DOHH2 (cell line): ENCODE measurements around the gene PLPP7.
A peak's percentile ranks its signal among the peaks of the same experiment; 100 is the strongest.

Experiments
- H3F3A ChIP-seq: fragments of 200-600 bp; sonication (generic), shearing (Covaris generic); 2 replicates; pipeline ENCODE4 v1.6.0; 2016; ENCODE audit warnings: antibody characterized with exemption, mild to moderate bottlenecking; ENCODE audit not compliant: control insufficient read depth, insufficient read depth
- H3K27ac ChIP-seq: fragments of 200-600 bp; sonication (generic); 2 replicates; pipeline ENCODE4 v1.5.1; 2014; ENCODE audit warnings: low read depth, mild to moderate bottlenecking, low read length, moderate library complexity
- H3K27me3 ChIP-seq: fragments of 200-600 bp; sonication (generic); 2 replicates; pipeline ENCODE4 v1.6.1; 2014; ENCODE audit warnings: mild to moderate bottlenecking, low read length, mixed read lengths; ENCODE audit not compliant: control insufficient read depth
- H3K36me3 ChIP-seq: fragments of 200-600 bp; sonication (generic); 2 replicates; pipeline ENCODE4 v1.6.1; 2014; ENCODE audit warnings: mild to moderate bottlenecking, low read length, moderate library complexity, mixed read lengths; ENCODE audit not compliant: control insufficient read depth
- H3K4me1 ChIP-seq: fragments of 200-600 bp; sonication (generic); 2 replicates; pipeline ENCODE4 v1.6.1; 2014; ENCODE audit warnings: mild to moderate bottlenecking, low read length, mixed read lengths; ENCODE audit not compliant: control insufficient read depth
- H3K4me2 ChIP-seq: fragments of 200-600 bp; sonication (generic); 2 replicates; pipeline ENCODE4 v1.6.0; 2014; ENCODE audit warnings: mild to moderate bottlenecking, low read length, moderate library complexity
- H3K4me3 ChIP-seq: fragments of 200-600 bp; sonication (generic); 2 replicates; pipeline ENCODE4 v1.5.1; 2014; ENCODE audit warnings: mild to moderate bottlenecking, low read length, mixed read lengths
- H3K79me2 ChIP-seq: fragments of 200-600 bp; sonication (generic); 2 replicates; pipeline ENCODE4 v1.6.1; 2014; ENCODE audit warnings: mild to moderate bottlenecking, low read length, mixed read lengths; ENCODE audit not compliant: control insufficient read depth
- H3K9me2 ChIP-seq: fragments of 200-600 bp; sonication (generic); replicated peaks from 2 replicates; pipeline ENCODE4 v1.6.1; 2014; ENCODE audit warnings: mild to moderate bottlenecking, low read length, mixed read lengths; ENCODE audit not compliant: control insufficient read depth
- H3K9me3 ChIP-seq: fragments of 200-600 bp; sonication (generic); 2 replicates; pipeline ENCODE4 v1.6.1; 2014; ENCODE audit warnings: antibody characterized with exemption, low read length, mixed read lengths; ENCODE audit not compliant: control insufficient read depth, insufficient read depth
- H4K20me1 ChIP-seq: fragments of 200-600 bp; sonication (generic); 2 replicates; pipeline ENCODE4 v1.6.0; 2014; ENCODE audit warnings: low read depth, mild to moderate bottlenecking, antibody characterized with exemption, low read length, moderate library complexity; ENCODE audit not compliant: control insufficient read depth, insufficient read depth
- CTCF ChIP-seq: fragments of 200-600 bp; sonication (generic); IDR thresholded peaks from one replicate; pipeline ENCODE4 v1.5.1; 2014; ENCODE audit warnings: antibody characterized with exemption, mild to moderate bottlenecking, low read depth, low read length; ENCODE audit not compliant: poor library complexity, severe bottlenecking
- EZH2phosphoT487 ChIP-seq: fragments of 200-600 bp; sonication (generic); IDR thresholded peaks from 2 replicates; pipeline ENCODE4 v1.6.1; 2017; ENCODE audit warnings: borderline replicate concordance, mild to moderate bottlenecking, antibody characterized with exemption, low read length, moderate library complexity, mixed read lengths

Gene PLPP7

GRCh38 chr9:131347376-131348020, 58.0 kb downstream of the PLPP7 start:
- H3K36me3 ChIP-seq = no peaks in the 10 kb centered on the region
- no peak overlapping the region for H3K4me2 ChIP-seq
- TF ChIP-seq CTCF = no peak
- no peak for TF ChIP-seq EZH2phosphoT487
- H3K9me3 ChIP-seq = no peaks in the 10 kb centered on the region
- H3K27me3 ChIP-seq = no peaks in the 10 kb centered on the region
- no peak overlapping the region for H3K27ac ChIP-seq
- H4K20me1 ChIP-seq = peaks cover 3% of the 10 kb centered on the region; the same call in 1 of the 2 replicates
- no peaks in the 10 kb centered on the region for H3K9me2 ChIP-seq
- H3F3A ChIP-seq = no peaks in the 10 kb centered on the region
- no peak overlapping the region for H3K4me3 ChIP-seq
- H3K79me2 ChIP-seq = no peaks in the 10 kb centered on the region
- peaks cover 14% of the 10 kb centered on the region for H3K4me1 ChIP-seq

DNA sequence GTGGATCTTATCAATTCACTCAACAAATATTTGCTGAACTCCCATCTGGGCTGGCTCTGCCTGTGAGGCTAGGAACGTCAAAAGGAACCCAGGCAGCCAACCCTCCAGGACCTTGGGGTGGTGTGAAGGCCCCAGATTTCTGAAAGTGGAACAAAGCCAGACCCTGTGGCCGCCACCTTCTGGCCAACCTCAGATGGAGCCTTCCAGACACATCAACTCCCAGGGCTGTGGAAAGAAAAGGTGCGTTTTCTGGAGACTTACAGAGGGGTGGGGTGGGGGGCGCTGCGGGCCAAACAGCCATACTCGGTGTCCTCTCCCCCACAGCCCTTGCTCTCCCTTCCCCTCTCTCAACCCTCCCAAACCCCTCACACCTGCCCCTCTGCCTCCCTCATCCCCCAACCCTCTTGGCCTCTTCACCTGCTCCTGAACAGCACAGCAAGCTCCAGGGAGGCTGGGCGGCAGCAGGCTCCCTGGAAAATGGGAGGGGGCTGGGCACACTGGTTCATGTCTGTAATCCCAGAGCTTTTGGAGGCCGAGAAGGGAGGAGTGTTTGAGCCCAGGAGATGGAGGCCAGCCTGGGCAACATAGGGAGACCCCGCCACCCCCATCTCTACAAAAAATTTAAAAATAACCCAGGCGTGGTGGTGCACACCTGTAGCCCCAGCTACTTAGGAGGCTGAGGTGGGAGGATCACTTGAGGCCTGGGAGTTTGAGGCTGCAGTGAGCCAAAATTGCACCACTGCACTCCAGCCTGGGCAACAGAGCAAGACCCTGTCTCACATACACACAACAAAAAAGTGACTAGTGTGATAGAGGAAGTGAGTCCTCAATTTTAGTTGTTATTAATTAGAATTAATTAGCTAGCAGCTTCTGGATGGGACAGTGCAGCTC, 59.4 kb downstream of the PLPP7 start:
- H4K20me1 ChIP-seq = peaks cover 3% of the 10 kb centered on the region; the same call in 1 of the 2 replicates
- H3F3A ChIP-seq = no peaks in the 10 kb centered on the region
- H3K4me1 ChIP-seq = peaks cover 14% of the 10 kb centered on the region
- no peaks in the 10 kb centered on the region for H3K9me3 ChIP-seq
- no peaks in the 10 kb centered on the region for H3K36me3 ChIP-seq
- H3K27me3 ChIP-seq = no peaks in the 10 kb centered on the region
- H3K9me2 ChIP-seq = no peaks in the 10 kb centered on the region
- no peak overlapping the region for H3K4me2 ChIP-seq
- no peaks in the 10 kb centered on the region for H3K79me2 ChIP-seq
- H3K4me3 ChIP-seq = no peak overlapping the region
- H3K27ac ChIP-seq = no peak overlapping the region
- TF ChIP-seq EZH2phosphoT487 = no peak
- TF ChIP-seq CTCF = peak; percentile 12

- no peak overlapping the region for H3K27ac ChIP-seq
- peaks cover 3% of the 10 kb centered on the region; the same call in 1 of the 2 replicates for H4K20me1 ChIP-seq
- no peaks in the 10 kb centered on the region for H3K9me2 ChIP-seq
- H3K27me3 ChIP-seq = no peaks in the 10 kb centered on the region
- no peaks in the 10 kb centered on the region for H3K9me3 ChIP-seq
- H3K79me2 ChIP-seq = no peaks in the 10 kb centered on the region
- H3K4me1 ChIP-seq = peaks cover 14% of the 10 kb centered on the region
- H3K4me2 ChIP-seq = peak overlapping the region; percentile 65
- H3F3A ChIP-seq = no peaks in the 10 kb centered on the region
- H3K36me3 ChIP-seq = no peaks in the 10 kb centered on the region
- TF ChIP-seq EZH2phosphoT487 (no peak), CTCF (no peak)
- peak overlapping the region; percentile 44 for H3K4me3 ChIP-seq
These were observed 60.0 kb downstream of the PLPP7 start for GRCh38 chr9:131349522-131349880.
